Measurements from ENCODE around the gene MAG.

MAG gene, protein sequence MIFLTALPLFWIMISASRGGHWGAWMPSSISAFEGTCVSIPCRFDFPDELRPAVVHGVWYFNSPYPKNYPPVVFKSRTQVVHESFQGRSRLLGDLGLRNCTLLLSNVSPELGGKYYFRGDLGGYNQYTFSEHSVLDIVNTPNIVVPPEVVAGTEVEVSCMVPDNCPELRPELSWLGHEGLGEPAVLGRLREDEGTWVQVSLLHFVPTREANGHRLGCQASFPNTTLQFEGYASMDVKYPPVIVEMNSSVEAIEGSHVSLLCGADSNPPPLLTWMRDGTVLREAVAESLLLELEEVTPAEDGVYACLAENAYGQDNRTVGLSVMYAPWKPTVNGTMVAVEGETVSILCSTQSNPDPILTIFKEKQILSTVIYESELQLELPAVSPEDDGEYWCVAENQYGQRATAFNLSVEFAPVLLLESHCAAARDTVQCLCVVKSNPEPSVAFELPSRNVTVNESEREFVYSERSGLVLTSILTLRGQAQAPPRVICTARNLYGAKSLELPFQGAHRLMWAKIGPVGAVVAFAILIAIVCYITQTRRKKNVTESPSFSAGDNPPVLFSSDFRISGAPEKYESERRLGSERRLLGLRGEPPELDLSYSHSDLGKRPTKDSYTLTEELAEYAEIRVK

DNA sequence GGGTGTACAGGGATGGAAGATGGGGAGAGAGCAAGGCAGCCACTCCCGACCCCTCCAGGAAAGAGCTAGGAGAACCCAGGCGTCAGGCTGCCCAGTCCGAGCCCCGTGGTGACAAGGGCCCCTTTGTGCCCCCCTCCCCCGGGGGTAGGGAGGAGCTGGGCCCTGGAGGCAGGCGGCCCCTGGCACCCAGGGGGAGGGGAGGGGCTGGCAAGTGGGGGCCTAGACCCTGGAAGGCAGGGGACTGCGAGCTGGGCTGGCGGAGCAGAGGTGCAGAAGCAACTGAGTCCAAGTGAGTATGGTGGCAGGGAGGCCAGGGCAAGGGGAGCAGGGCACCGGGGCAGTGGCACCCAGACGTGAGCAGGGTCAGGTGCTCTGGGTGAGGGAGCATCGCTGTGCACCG lies at the start of gene MAG:
TSS of gene MAG (plus strand) at position 246 of the 400 bp plus-strand sequence. CDS start 3,248 bp downstream, outside the sequence.
- no peak for DNase-seq

DNA sequence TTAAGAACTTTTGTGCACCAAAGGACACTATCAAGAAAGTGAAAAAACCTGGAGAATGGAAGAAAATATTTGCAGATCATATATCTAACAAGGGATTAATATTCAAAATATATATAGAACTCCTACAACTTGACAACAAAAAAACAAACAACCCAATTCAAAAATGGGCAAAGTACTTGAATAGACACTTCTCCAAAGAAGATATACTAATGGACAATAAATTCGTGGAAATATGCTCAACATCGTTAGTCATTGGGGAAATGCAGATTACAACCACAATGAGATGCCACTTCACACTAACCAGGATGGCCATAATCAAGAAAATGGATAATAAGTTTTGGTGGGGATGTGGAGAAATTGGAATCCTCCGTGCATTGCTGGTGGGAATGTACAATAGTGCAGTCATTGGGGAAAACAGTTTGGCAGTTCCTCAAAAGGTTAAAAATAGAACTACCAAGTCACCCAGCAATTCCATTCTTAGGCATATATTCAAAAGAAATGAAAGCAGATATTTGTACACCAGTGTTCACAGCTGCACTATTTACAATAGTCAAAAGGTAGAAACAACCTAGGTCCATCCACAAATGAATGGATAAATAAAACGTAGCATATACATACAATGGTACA lies 45.4 kb upstream of the MAG start:
- DNase-seq = no peak

DNA sequence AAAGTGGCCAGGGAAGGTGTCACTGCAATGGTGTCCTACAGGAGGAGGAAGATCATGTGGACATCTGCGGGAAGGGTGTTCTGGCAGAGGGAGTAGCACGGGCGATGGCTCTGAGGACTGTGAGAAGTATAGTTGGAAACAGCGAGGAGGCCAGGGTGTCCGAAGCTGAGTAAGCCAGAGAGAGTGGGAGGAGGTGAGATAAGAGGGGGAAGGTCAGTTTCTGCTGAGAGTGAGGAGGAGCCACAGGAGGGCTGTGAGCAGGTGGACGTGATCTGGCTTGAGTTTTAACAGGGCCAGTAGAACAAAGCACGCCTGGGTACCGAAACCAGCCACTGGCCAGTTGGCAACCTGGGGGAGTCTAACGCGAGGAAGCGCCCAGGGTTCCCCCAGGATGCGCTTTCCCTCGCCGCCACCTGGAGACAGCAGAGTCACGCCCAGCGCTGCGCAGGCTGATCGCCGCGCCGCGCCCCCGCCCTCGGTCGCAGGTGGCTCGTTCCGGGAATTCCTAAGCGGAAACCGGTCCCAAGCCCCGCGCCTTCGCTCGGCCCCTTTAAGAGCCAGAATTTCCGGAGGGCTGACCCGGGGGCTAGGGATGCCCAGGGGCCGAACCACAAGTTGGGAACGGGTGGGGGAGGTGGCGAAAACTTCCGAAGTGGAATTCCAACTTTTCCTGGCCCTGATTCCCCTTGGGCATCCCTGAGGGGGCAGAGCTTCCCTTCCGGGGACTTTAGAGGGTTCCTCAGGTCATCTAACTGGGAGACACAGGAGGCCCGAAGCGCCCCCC lies 44.2 kb upstream of the MAG start:
- DNase-seq = peak; percentile 58

DNA sequence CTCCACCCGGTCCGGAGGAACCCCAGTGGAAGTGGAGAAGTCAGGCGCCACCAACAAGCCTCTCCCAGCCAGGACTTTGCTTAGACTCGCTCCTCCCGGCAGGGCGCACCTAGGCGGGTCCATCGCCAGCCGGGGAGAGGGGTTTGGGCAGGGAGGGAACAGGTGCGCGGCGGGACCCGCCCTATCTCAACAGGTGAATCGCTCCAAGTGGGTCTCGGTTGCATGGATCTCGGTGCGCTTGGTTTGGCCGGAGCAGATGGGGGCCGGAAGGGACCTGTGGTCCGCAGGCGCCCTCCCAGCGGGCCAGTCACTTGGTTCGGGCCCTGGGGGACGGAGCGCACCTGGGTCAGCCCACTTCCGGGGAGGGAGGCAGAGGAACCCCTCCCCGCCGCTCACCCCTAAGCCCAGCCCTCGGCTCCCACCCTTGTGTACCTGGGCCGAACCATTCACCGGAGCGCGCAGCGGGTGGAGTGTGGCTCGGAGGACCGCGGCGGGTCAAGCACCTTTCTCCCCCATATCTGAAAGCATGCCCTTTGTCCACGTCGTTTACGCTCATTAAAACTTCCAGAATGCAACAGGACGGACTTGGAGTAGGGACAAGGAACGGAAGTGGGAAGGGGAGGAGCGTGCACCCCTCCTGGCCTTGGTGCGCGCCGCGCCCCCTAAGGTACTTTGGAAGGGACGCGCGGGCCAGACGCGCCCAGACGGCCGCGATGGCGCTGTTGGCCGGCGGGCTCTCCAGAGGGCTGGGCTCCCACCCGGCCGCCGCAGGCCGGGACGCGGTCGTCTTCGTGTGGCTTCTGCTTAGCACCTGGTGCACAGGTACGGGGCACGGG lies 43.4 kb upstream of the MAG start, which contains the start of gene LSR:
TSS of gene LSR (plus strand) at position 693 of the 836 bp plus-strand sequence. CDS start at position 714, 21 bp downstream.
- DNase-seq = peak; percentile 84

DNA sequence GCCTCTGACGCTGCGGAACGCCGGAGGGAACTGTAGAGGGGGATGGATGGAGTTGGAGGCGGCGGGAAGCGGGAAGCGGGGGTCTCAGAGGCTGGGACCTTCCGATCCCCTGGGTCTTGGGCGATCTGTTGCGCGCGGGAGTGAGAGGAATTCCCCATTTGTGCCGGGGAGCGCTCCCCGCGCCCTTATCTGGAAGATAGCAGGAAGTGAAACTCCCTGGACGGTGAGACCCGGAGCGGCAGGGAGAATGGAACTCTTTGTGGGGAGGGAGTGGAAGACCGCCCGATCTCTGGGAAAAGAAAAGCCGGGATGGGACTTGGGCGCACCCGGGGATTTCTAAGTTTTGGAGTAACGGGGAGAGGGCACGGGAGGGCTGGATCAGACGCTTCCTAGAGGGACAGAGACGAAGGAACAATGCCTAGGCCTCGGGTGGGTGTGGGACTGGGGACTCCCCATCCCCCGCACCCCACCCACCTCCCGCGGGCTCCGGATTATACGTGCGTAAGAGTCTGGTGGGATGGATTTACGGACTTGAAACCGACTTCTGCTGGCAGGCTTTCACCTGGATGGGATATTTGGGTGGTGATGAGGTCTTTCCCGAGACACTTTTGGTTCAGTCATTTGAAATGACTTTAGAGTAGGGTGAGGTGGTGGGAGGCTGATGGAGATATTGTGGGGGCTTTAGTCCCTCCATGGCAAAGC lies 42.7 kb upstream of the MAG start:
- DNase-seq = peak; percentile 3

DNA sequence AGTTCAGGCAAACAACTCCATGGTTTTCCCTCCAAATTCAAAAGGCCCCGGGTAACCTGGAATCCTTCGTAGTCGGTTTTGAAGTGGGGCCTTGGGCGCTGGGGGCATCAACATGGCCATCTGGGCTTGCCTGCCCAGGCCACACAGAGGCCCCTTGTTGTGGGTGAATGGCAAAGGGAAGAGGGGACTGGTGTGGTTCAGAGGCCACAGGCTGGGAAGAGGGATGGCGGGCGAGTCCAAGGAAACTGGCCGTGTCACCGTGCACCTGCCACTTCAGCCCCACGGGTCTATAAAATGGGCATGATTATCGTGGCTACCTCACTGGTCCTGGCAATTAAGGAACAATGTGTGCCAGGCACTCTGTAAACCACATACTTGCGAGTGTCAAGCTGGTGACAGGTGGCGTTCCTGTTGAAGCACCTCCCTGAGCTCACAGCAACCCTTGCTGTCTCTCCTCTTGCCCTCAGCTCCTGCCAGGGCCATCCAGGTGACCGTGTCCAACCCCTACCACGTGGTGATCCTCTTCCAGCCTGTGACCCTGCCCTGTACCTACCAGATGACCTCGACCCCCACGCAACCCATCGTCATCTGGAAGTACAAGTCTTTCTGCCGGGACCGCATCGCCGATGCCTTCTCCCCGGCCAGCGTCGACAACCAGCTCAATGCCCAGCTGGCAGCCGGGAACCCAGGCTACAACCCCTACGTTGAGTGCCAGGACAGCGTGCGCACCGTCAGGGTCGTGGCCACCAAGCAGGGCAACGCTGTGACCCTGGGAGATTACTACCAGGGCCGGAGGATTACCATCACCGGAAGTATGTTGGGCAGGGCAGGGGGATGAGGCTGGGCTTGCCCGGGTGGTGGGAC lies 41.9 kb upstream of the MAG start:
- peak; percentile 3 for DNase-seq

DNA sequence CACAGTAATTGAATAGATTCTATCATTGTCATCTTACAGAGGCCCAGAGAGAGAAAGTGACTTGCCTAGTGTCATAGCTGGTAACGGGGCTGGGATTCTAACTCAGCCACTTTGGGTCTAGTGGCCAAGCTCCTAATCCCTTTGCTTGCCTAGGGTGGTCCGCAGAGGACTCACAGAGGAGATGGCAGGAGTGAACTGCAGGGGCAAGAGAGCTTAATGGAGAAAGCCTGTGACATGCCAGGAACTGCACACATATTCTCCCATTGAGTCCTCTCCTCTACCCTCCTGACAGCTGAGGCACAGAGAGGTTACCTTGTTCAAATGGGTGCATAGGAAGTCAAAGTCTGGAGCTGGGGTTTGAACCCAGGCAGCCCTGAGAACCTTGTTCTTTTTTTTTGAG lies 40.5 kb upstream of the MAG start:
- DNase-seq = peak; percentile 2

DNA sequence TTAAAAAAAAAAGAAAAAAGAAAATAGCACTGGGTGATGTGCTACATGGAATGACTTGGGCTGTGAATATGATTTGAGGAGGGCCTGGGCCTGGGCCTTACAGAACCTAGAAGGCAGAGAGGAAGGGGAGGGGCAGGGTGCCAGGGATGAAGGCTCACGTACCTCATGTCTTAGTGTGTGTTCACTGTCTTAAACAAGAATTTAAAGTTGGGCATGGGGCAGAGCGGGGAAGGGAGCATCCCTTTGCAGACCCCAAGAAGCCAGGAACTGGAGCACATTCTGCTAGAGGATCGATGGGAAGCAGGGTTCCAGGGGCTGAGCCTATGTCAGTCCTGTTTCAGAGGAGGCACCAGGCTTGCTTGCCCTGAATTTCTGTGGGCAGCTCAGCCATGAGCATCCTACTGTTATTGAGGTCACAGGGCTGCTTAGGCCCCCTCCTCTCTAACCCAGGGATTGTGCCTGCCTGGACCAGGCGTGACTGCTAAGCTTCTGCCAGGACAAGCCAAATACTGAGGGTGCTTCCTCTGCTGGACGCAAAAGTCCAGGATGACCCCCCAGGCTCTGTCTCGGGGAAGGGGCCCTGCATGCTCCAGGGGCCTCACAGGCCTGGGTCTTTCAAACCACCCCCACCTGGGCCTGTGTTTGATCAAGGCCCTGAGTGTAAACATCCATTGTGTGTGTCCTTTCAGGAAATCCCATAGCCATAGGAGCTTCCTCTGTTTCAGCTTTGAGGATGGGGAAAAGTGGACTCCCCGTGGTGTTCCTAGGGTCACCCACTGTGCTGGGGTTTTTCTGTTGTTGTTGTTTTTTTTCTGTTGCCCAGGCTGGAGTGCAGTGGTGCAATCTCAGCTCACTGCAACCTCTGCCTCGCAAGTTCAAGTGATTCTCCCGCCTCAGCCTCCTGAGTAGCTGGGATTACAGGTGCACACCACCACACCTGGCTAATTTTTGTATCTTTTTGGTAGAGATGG lies 38.4 kb upstream of the MAG start:
- DNase-seq = peak; percentile 1

DNA sequence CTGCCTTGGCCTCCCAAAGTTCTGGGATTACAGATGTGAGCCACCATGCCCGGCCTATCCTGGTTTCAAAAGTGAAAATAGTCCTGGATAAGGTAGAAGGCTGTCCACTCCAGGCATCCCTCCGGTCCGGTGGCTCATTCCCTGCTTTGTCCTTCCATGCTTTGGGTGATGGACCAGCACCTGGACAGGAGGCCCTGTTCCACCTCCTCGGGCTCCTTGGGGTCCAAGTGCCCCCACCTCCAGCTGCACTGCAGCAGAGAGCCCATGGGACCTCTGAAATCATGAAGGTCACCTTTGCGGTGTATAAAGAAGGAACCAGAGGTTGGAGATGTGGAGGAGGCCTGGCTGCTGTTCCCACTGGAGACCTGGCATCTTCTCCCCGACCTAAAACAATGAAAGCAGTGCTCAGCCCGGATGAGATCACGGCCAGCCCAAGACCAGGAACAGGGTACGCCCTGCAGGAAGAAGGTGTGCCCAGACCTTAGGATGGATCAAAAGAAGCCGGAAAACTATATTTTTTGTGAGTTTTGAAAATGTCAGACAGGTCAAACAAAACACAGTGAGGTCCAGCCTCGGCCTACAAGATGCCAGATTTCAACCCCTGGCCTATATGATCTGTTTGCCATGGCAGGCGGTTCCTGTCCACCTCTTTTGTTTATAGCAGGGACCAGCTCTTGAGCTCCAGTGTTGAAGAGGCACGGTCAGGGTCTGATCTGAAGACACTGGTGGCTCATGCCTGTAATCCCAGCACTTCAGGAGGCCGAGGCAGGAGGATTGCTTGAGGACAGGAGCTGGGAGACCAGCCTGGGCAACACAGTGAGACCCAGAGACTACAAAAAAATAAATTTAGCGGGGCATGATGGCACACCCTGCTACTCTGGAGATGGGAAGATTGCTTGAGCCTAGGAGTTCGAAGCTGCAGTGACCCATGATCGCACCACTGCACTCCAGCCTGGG lies 37.3 kb upstream of the MAG start:
- DNase-seq = no peak

DNA sequence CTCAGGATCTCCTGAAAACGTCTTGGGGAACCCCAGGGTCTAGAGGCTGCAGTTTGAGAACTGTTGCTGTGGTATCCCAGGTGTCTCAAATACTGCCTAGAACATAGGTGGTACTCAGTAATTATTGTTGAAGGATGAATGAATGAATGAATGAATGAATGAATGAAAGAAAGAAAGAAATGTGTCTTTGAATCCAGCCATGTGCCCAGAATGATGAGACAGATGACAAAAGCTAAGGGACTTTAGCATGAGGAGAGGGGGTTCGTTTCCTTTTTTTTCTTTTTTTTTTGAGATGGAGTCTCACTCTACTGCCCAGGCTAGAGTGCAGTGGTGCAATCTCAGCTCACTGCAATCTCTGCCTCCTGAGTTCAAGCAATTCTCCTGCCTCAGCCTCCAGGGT lies 35.4 kb upstream of the MAG start:
- no peak for DNase-seq

DNA sequence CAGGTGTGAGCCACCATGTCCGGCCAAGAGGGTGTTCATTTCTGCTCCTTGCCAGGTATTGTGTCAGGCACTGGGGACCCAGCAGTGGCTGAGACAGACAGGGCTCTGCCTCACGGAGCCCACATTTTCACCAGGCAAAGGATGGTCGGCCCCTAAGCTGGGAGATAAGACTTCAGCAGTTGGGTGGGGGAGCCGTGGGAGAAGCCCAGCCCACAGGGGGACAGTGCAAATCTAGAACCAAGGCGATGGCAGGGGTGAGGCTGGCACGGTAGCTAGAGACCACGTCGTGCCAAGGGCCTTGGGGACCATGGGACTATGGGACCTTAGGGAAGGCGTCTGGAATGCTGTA lies 34.9 kb upstream of the MAG start:
- peak; percentile 1 for DNase-seq

DNA sequence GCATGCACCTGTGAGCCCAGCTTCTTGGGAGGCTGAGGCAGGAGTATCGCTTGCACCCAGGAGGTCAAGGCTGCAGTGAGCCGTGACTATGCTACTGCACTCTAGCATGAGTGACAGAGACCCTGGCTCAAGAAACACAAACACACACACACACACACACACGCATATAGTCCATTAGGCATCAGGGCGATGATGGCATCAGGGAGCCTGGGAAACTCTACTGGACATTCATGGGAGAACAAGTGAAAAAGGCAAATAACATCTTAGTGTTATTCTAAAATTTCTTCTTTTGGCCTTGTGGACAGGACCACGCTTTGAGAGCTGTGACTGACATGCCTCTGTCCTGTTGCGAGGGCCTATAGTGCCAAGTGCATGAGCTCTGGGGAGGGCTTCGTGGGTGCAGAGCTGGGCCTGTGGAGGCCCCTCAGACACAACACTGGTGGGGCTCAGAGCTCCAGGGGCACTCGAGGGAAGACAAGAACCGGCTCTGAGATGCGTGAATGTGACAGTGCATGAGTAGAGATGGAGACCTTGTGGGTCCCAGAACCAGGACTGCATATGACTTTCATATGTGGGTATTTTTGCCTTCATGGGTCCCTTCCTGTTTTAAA lies 31.2 kb upstream of the MAG start:
- DNase-seq = no peak

DNA sequence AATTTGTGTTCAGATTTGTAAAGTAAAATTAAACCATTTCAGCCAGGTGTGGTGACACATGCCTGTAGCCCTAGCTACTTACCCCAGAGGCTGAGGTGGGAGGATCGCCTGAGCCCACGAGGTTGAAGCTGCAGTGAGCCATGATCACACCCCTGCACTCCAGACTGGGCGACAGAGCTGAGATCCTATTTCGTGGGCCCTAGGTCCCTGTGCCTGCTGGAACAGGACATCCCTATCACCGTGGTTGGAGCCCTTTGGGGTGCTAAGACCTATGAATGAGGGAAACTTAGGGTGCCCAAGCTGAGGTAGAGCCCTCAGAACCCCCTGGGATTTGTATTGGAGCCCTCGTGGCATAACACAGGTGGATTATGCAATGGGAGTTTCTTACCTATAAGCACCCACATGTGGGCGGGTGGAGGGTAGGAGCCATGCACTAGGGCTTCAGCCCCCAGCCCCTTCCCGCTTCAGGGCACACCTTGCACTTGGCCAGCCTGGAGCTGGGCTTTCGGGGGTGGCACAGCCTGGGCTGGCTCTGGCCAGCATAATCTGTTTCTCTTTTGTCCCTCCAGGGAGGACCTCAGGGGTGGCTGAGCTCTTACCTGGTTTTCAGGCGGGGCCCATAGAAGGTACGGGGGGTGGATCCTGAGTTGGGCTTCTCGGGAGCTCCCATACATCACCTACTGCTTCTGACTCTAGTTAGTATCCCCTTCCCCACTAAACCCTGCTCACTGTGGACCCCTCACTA lies 30.4 kb upstream of the MAG start:
- no peak for DNase-seq

DNA sequence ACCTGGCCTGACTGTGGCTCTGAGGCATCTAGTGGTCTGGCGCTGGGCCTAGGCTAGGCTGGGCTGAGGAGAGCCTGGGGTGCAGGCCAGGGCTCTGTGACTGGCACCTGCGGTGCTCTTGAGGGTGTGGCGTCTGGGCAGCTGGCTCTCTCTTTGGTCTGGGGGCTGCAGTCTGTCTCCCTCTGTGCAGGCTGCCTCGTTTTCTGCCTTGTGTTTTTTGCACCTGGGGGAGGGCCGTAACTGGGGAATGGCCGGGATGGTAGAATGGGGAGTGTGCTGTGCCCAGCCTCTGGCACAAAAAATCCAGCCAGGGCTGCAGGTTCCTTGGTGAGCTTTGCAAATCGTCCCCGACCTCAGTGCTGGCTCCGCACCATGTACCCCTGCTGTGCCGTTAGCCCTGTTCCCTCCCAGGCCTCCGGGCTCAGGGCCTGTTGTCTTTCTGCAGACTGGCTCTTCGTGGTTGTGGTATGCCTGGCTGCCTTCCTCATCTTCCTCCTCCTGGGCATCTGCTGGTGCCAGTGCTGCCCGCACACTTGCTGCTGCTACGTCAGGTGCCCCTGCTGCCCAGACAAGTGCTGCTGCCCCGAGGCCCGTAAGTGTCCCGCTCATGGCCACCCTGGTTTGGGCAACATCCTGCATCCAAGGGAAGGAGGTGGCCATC lies 29.7 kb upstream of the MAG start:
- no peak for DNase-seq

DNA sequence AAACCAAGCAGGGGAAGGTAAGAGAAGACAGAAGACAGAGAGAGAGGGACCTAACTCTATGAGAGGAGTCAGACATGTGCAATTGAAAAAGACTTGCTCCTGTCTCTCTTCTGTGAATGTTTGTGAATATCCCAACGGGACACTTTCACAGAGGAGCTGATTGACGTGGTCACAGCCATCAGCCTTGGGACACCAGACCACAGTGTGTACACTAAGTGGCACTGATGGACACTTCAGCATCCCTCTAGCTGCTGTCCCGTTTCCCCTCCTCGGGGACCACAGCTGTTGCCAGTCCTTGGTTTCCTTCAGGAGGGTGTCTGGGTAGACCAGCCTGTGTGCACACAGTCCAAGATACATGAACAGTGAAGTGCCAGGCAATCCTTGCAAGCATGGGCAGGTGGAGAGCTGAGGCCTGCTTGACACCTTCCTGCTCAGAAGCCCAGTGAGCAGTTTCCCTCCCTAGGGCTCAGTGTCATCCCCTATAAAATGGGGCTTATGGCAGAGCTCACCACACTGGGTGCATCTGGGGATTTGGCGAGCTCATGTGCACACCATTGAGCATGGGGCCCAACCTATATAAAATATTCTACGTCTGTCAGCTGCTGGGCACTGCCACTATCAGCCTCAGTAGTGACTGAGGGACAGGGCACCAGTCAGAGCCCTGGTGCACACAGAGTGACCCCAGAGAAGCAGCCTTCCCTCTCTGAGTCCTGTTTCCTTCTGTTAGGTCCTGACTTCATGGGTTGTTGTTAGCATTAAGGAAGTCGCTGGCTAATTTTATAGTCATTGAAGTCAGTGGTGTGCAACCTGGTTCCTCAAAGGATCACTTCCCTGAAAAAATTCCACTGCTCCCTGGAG lies 27.5 kb upstream of the MAG start:
- no peak for DNase-seq

Measured in activated gamma-delta T cell treated with Interleukin-2 at 50 U/mL for 16 hours (primary cell).